Right cardiac atrium (tissue), 5 donors: ENCODE measurements around the gene SERPINB7. TPM values are rescaled to one million over a fixed set of nuclear protein-coding genes. Genes with fewer than 3 reads are reported as not detected.

ENCODE experiments used
- ATAC-seq, 2 donors: fragments of 200-7000 bp; cut with Tn5 transposase; one replicate each; pipeline versions ENCODE4 v1.8.0 to v1.9.1; 2020; ENCODE audit warnings: moderate library complexity in 2 of 2, mild to moderate bottlenecking in 1 of 2
- DNase-seq, 3 donors: peaks; one replicate each; pipeline ENCODE4 v3.0.0-alpha.2; 2020
- H3K27ac ChIP-seq: one replicate; pipeline ENCODE4 v1.5.1; 2013; ENCODE audit warnings: mild to moderate bottlenecking, low read length, control low read depth, moderate library complexity
- H3K27me3 ChIP-seq: one replicate; pipeline ENCODE4 v1.6.1; 2013; ENCODE audit not compliant: control insufficient read depth, insufficient read depth
- H3K4me1 ChIP-seq: one replicate; pipeline ENCODE4 v1.6.1; 2013; ENCODE audit warnings: low read length; ENCODE audit not compliant: control insufficient read depth, insufficient read depth
- H3K4me3 ChIP-seq: one replicate; pipeline ENCODE4 v1.5.1; 2013; ENCODE audit warnings: low read length, control low read depth
- H3K9me3 ChIP-seq: one replicate; pipeline ENCODE4 v1.6.1; 2013; ENCODE audit warnings: low read length; ENCODE audit not compliant: control insufficient read depth
- WGBS: extraction: QIAGEN DNeasy Blood & Tissue Kit; methylation state at CpG from one replicate; pipeline ENCODE4 v1.1.7; 2013; 5-methylcytosine and 5-hydroxymethylcytosine counted together
- intact Hi-C, 4 donors: fragments of 100-400 bp; cut with DNase I; formaldehyde crosslinking; loops; one replicate each; pipeline versions ENCODE4 v1.11.0 to v1.14.0; 2022 to 2023
- polyA plus RNA-seq: library from polyadenylated mRNA; stranded (reverse); fragments of 200-250 nt; gene quantifications from one replicate; pipeline ENCODE4 v1.2.3, GENCODE V29; 2013
- total RNA-seq, 4 donors: library from RNA; stranded (reverse); fragmentation: NEBNext Ultra II Directional; extraction: Animal tissue kit (Norgen Biotek cat#: 25700); gene quantifications; one replicate each; pipeline ENCODE4 v1.2.1, GENCODE V29; 2021
- donor health status: healthy with polysubstance abuse.
- donor health status: DM: no; HTN: yes; CAD: no.
- donor health status: DM: no; HTN: no; CAD: no.
- donor health status: DM: no; HTN: yes; CAD: no; lungs with severe emphysema.
- donor health status: DM: yes; HTN: yes; CAD: no.

Gene SERPINB7
- total and polyA plus RNA-seq, 5 donors, result not detected

DNA sequence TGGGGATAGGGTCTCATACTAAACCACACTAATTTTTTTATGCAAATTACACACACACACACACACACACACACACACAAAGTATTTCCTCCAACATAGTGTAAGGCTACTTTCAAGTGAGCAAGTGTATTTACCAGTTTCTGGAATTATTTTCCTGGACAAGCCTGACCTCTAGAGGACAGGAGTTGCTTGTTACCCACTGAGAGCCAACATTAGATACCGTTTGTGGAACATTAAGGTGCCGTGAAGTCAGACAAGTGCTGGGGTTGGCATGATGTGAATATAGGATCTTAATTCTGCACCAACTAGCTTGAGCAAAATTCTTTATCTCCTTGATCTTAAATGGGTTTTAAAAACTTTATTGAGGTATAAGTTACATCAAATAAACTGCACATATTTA, 72.9 kb downstream of the SERPINB7 start:
- no peaks in the 10 kb centered on the region for H3K4me1 ChIP-seq
- DNase-seq (no peak), ATAC-seq (no peak)
- WGBS, result 3% methylated on average over 2 of the region's 2 CpGs
- no peak overlapping the region for H3K27ac ChIP-seq
- H3K27me3 ChIP-seq, result no peaks in the 10 kb centered on the region
- intact Hi-C loops, result loop anchor here (5.0 to 10.0 kb wide), 2 partner anchors 323 to 331 kb away; no protein-coding TSS in a partner anchor
- H3K4me3 ChIP-seq, result no peak overlapping the region
- H3K9me3 ChIP-seq, result no peaks in the 10 kb centered on the region

DNA sequence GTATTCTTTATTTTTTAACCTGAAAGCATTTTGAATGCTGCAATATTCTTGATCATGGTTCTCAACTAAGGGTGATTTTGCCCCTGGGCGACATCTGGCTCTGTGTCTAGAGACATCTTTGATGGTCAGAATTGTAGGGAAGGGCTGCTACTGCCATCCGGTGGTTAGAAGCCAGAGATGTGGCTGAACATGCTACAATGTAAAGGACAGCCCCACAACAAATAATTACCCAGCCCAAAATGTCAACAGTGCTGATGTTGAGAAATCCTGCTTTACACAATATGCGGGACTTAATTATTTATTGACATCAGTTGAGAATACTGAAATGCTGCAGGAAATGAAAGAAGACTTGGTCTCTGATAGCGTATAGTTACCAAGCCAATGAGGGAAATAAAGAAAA, 74.8 kb downstream of the SERPINB7 start:
- no peak for ATAC-seq
- no peak overlapping the region for H3K27ac ChIP-seq
- H3K4me1 ChIP-seq, result no peaks in the 10 kb centered on the region
- H3K9me3 ChIP-seq, result no peaks in the 10 kb centered on the region
- H3K27me3 ChIP-seq, result no peaks in the 10 kb centered on the region
- H3K4me3 ChIP-seq, result no peak overlapping the region
- 41% methylated on average over 4 of the region's 4 CpGs for WGBS
- intact Hi-C loops, result no loop called here
- DNase-seq, result no peak

DNA sequence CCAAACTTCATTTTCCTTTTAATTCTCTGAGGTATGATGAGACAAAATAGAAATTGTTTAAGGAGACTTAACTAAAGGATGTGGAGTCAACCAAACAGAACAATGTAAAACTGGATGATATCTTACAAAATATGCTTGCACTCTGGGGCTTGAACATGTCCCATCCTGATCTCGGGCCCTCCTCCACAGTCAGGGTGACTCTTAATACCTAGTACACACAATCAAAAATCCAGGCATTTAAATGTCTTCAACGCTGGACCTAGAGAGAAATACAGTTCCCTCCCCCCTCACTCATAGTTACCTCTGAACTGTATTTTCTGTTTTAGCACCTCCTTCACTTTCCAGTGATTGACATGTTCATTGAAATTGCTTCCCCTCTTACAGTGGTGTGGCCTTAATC, 75.4 kb downstream of the SERPINB7 start:
- Histone ChIP-seq H3K4me3 (no peak overlapping the region), H3K27ac (no peak overlapping the region), H3K27me3 (no peaks in the 10 kb centered on the region), H3K9me3 (no peaks in the 10 kb centered on the region), H3K4me1 (no peaks in the 10 kb centered on the region)
- ATAC-seq, result no peak
- DNase-seq, result no peak
- 65% methylated on average over 2 of the region's 2 CpGs for WGBS
- intact Hi-C loops, result no loop called here

Other genes starting within 250 kb of the SERPINB7 start
- gene SERPINB12, start 233.0 kb upstream of the SERPINB7 start, total RNA-seq, result not detected
- not detected for gene SERPINB12, start 233.0 kb upstream of the SERPINB7 start, polyA plus RNA-seq
- gene SERPINB13, start 188.1 kb upstream of the SERPINB7 start, total RNA-seq, result not detected
- not detected for gene SERPINB13, start 188.1 kb upstream of the SERPINB7 start, polyA plus RNA-seq
- not detected for gene SERPINB4, start 131.2 kb upstream of the SERPINB7 start, total RNA-seq
- gene SERPINB4, start 131.2 kb upstream of the SERPINB7 start, polyA plus RNA-seq, result not detected
- not detected for gene SERPINB3, start 113.5 kb upstream of the SERPINB7 start, total RNA-seq
- not detected for gene SERPINB3, start 113.5 kb upstream of the SERPINB7 start, polyA plus RNA-seq
- not detected for gene SERPINB11, start 72.5 kb upstream of the SERPINB7 start, total RNA-seq
- gene SERPINB11, start 72.5 kb upstream of the SERPINB7 start, polyA plus RNA-seq, result not detected
- gene SERPINB2, start 112.3 kb downstream of the SERPINB7 start, total RNA-seq, result not detected
- not detected for gene SERPINB2, start 112.3 kb downstream of the SERPINB7 start, polyA plus RNA-seq
- gene SERPINB10, start 132.5 kb downstream of the SERPINB7 start, total RNA-seq, result not detected
- not detected for gene SERPINB10, start 132.5 kb downstream of the SERPINB7 start, polyA plus RNA-seq
- gene HMSD, start 173.9 kb downstream of the SERPINB7 start, total RNA-seq, result 1 to 10 TPM in 2 of 4 donors, not detected in 2; 1.1 TPM
- gene HMSD, start 173.9 kb downstream of the SERPINB7 start, polyA plus RNA-seq, result 0.20 TPM
- gene SERPINB8, start 194.7 kb downstream of the SERPINB7 start, total RNA-seq, result 1 to 10 TPM; 3.8 to 9.6 (median 5.5) TPM
- 1.9 TPM for gene SERPINB8, start 194.7 kb downstream of the SERPINB7 start, polyA plus RNA-seq